ENCODE data around the gene MCM6.
"Not testable (repeated sequence)": the region's sequence is repeated elsewhere in the genome, so short reads cannot be mapped to it uniquely, and the experiment has no call there.

MCM6 gene

DNA sequence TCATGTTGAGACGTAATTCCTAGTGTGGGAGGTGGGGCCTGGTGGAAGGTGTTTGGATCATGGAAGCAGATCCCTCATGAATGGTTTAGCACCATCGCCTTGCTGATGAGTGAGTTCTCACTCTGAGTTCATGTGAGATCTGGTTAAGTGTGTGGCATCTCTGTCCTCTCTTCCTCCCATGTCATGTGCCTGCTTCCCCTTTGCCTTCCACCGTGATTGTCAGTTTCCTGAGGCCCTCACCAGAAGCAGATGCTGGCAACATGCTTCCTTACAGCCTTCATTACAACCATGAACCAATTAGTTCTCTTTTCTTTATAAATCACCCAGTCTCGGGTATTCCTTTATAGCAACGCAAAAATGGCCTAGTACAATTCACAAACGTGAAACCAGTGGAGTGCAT lies 14.6 kb upstream of the MCM6 start:
- no peak overlapping the region for H3K4me3 ChIP-seq (ENCODE audit: low read depth, low read length)
- TF ChIP-seq, protein P1, sequence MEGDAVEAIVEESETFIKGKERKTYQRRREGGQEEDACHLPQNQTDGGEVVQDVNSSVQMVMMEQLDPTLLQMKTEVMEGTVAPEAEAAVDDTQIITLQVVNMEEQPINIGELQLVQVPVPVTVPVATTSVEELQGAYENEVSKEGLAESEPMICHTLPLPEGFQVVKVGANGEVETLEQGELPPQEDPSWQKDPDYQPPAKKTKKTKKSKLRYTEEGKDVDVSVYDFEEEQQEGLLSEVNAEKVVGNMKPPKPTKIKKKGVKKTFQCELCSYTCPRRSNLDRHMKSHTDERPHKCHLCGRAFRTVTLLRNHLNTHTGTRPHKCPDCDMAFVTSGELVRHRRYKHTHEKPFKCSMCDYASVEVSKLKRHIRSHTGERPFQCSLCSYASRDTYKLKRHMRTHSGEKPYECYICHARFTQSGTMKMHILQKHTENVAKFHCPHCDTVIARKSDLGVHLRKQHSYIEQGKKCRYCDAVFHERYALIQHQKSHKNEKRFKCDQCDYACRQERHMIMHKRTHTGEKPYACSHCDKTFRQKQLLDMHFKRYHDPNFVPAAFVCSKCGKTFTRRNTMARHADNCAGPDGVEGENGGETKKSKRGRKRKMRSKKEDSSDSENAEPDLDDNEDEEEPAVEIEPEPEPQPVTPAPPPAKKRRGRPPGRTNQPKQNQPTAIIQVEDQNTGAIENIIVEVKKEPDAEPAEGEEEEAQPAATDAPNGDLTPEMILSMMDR (conservative IDR thresholded peaks at IDR 0.05; ENCODE audit: low read depth, low read length), result no peak
- no peak for DNase-seq (ENCODE audit: low read depth)

DNA sequence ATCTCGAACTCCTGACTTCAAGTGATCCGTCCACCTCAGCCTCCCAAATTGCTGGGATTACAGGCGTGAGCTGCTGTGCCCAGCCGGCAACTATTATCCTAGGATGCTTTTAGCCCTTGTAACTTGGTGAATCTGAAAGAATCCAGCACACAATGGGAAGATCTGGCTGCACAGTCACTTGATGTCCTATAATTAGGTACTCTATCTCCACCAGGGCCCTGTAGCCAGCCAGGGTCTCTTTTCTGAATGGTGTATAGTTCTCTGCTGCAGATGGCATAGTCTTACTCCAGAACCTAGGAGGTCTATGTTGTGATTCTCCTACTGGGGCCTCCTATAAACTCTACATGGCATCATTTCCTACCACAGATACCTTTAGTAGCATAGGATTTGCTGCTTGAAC lies 13.9 kb upstream of the MCM6 start:
- no peak overlapping the region for H3K4me3 ChIP-seq (ENCODE audit: low read depth, low read length)
- TF ChIP-seq, protein P1 (conservative IDR thresholded peaks at IDR 0.05; ENCODE audit: low read depth, low read length), result no peak
- DNase-seq (ENCODE audit: low read depth), result no peak

DNA sequence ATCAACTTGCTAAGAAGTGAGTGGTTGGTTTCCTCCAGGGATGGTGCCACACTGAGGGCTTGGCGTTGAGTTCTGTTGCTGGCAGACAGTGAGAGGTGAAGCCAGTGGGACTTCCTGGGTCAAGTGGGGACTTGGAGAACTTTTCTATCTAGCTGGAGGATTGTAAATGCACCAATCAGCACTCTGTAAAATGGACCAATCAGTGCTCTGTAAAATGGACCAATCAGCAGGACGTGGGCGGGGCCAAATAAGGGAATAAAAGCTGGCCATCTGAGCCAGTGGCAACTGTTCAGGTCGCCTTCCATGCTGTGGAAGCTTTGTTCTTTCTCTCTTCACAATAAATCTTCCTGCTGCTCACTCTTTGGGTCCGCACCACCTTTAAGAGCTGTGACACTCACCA lies 12.3 kb upstream of the MCM6 start:
- H3K4me3 ChIP-seq (ENCODE audit: low read depth, low read length); DNase-seq (ENCODE audit: low read depth): not testable (repeated sequence)

DNA sequence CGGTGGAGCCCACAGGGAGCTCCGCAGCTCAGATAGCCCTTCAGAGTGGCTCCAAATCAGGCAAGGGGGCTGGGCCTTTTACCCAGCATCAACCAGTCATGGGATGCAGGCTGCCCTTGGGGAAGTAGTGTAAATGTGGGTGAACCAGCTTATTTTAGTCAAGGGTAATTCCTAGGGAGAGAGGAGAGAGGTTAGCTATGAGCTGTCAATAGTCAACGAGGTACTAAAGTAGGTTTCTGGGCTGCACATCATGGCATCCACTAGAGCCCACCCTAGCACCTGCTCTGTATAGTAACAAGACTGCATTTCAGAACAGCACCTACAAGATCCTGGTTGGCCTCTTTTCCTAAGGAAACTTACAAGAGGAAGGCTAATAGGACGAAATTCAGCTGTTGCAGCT lies 9.5 kb upstream of the MCM6 start:
- H3K4me3 ChIP-seq (ENCODE audit: low read depth, low read length), result no peak overlapping the region
- TF ChIP-seq, protein P1 (conservative IDR thresholded peaks at IDR 0.05; ENCODE audit: low read depth, low read length), result no peak
- no peak for DNase-seq (ENCODE audit: low read depth)

DNA sequence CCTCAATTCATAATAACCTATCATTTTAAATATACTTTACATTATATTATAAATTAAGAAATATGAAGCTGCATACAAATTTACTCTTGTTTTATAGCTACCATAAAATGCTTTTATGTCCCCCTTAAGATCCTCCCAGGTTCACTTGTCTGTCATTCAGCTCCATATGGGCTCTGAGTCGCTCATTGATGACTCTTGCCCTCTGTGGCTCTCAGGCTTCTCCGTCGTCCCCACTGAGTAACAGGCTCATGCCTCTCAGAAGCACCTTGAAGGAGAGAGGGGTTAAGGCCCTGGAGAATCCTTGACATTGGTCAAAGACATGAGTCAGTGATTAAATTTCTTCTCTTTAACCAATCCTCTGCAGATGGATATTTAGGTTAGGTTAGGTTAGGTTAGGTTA lies 6.2 kb upstream of the MCM6 start:
- TF ChIP-seq, protein P1 (conservative IDR thresholded peaks at IDR 0.05; ENCODE audit: low read depth, low read length), result no peak
- no peak overlapping the region for H3K4me3 ChIP-seq (ENCODE audit: low read depth, low read length)

DNA sequence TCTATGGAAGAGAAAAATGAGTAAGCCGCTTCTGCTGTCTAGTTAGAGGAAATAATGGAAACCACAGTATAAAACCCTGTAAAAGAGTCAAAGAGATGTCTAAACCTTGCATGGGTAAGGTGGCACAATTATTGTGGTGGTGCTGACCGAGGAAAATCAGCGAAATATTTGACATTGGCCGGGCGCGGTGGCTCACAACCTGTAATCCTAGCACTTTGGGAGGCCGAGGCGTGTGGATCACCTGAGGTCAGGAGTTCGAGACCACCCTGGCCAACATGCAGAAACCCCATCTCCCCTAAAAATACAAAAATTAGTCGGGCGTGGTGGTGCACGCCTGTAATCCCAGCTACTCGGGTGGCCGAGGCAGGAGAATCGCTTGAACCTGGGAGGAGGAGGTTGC lies 527 bp upstream of the MCM6 start:
- not testable (repeated sequence) for DNase-seq (ENCODE audit: low read depth)
- peak overlapping the region; percentile 38 for H3K4me3 ChIP-seq (ENCODE audit: low read depth, low read length)

More for the DNA sequence above, 6.2 kb upstream of the MCM6 start:
- DNase-seq (ENCODE audit: low read depth), result no peak

DNA sequence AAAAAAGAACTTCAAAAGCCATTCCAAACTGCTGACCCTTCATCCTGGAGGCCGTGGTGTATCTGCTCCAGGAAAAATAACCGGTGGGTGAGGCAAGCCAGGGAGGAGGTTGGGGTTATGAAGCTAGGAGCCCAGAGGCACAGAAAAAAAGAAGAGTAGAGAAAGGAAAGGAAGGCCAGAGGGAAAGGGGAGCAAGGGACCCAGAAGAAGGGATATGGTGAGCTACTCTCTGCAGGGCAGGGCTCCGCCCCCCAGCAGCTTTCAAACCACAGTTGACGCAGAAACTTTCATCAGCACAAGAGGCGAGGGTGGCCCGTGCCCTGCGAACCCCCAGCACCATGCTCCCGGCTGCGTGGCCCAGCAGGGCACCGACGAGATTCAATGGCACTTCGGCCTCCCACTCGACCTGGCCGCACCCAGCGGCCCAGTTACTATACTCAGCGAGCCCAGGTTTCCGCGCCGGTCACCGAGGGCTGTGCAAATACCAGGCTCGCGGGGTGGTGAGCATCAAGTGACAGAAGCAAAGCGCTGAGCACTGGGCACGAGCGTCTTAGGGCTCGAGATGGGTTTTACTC lies 665 bp downstream of the MCM6 start:
- TF ChIP-seq, protein P1 (conservative IDR thresholded peaks at IDR 0.05; ENCODE audit: low read depth, low read length), result no peak
- peak; percentile 76 for DNase-seq (ENCODE audit: low read depth)
- H3K4me3 ChIP-seq (ENCODE audit: low read depth, low read length), result peak overlapping the region; percentile 76

DNA sequence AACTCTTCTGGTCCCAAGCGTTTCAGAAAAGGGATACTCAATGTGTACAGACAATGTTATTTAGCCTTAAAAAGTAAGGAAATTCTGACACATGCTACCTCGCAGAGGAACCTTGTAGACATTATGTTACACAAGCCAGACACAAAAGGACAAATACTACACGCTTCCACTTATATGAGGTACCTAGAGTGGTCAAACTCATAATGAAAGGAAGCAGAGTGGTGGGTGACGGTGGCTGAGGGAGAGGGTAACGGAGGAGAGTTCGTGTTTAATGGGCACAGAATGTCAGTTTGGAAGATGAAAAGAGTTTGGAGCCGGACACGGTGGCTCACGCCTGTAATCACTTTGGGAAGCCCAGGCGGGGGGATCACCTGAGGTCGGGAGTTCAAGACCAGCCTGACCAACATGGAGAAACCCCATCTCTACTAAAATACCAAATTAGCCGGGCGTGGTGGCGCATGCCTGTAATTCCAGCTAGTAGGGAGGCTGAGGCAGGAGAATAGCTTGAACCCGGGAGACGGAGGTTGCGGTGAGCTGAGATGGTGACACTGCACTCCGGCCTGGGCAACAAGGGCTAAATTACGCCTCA lies 1.4 kb downstream of the MCM6 start:
- TF ChIP-seq, protein P1 (conservative IDR thresholded peaks at IDR 0.05; ENCODE audit: low read depth, low read length), result no peak
- no peak for DNase-seq (ENCODE audit: low read depth)
- H3K4me3 ChIP-seq (ENCODE audit: low read depth, low read length), result peak overlapping the region; percentile 76

All from choroid plexus epithelial cell (primary cell).